ENCODE results near the gene SEPSECS. TPM values are rescaled to one million over a fixed set of nuclear protein-coding genes. Genes with fewer than 3 reads are reported as not detected.
A peak's percentile ranks its signal among the peaks of the same experiment; 100 is the strongest.

Gene SEPSECS
- 12.6 TPM for total RNA-seq

DNA sequence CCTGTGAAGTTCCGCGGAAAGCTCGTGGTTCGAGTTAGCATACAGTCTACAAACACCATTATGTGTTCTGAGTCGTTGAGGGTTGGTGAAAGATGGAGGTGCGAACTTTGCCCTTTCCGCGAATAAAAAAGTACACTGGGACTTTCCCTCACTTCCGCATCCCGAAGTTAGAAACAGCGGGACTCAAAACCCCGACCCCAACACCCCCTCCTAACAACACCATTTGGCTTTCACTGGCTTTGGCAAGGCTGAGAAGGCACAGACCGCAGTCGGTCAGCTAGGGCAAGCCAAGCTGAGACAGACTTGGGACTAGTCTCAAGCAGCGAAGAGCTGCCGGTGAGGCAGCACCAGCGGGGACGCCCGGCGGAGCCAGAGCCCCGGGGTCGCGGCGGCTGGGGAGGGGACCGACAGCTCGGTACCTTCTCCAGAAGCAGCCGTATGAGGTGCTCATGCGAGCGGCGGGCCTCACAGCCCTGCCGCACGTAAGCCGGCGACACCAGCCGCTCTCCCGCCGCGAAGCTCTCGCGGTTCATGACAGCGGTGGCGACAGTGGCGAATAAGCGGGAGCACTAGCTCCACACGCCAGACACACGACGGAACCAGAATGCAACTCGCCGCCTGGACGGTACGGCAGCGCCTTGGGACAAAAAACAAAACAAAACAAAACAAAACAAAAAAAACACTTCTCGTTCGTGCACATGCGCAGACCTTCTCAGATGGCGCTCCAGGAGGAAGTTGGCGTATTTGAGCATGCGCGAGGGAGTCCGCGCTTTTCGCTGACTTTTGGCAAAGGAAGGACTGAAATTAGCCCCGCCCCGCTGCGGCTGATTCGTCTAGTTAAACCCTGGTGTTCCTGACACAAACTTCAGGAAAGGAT lies at the start of gene SEPSECS:
Gene SEPSECS, minus strand, starts transcription at position 613 of the 877 bp plus-strand sequence. Its CDS starts 80 bp downstream, at position 533.
- peak; percentile 100 for DNase-seq

DNA sequence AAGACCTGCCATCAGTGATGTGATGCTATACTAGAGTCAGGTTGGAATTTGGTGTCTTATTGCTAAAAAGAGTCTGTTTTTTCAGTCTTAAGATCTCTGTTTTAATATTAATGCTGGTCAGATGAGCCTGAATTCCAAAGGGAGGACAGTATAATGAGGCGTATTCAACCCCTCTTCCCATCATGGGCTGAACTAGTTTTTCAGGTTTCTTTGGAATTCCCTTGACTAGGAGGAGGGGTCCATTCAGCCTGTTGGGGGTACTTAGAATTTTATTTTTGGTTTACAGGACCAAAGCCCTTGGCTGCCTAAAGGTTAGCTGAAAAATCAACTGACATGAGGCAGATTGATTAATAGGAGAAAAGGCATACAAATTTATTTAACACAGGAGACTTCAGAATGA lies 49.5 kb upstream of the SEPSECS start:
- DNase-seq: no peak

DNA sequence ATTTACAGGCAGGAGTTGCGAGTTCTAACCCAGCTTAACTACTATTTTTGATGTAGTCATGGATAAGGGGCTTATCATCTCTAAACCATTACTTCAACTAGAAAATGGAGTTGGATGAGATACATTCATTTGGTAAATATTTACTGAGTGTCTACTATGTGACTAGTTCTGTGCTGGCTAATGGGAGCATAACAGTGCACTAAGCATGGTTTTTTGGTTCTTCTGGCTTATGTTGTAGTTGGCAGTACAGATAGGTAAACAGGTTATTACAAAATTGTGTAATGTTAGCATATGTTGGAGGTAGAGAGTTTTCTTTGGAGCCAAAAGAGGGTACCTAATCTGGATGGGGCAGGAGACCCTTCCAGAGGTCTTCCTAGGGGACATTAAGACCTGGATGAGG lies 47.7 kb upstream of the SEPSECS start:
- DNase-seq: no peak

DNA sequence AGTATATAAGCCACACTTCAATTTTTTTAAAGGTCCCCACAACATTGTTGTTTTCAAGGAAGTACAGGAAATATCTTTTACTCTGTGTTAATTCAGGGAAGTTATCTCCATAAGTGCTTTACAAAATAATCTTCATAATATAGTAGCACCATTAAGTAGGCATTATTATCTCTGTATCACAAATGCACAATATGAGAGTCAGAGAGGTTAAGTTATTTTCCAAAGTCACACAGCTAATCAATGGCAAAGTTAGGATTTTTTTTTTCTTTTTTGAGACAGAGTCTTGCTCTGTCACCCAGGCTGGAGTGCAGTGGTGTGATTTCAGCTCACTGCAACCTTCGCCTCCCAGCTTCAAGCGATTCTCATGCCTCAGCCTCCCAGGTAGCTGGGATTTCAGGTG lies 38.5 kb upstream of the SEPSECS start:
- no peak for DNase-seq

DNA sequence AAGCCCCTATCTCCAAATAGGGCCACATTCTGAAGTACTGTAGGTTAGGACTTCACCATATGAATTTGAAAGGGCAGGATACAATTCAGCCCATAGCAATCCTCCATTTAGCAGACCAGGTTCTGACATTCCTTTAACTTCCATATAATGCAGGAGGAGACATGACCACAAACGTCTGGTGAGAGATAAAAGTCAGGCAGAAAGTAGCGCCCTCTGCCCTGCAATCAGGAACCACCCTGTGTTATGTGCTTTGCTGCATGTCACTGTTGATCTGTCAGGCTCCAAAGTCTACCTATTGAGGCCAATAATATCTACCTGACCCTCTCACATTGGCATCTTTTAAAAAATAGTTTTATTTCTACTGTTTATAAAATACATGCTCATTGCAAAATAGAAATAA lies 30.2 kb upstream of the SEPSECS start:
- DNase-seq: no peak

DNA sequence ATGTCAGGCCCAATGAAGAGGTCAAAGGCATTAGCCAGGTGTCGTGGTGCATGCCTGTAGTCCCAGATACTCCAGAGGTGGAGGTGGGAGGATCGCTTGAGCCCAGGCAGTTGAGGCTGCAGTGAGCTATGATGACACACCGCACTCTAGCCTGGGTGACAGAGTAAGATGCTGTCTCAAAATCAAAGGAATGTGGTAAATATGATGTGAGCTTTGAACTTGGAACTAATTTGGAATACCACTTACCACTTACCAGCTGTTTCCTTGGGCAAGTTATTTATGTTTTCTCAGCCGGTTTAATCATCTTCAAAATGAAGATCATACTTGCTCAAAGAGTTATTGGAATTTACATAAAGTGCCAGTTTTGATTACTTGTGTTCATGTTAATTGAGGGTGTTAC lies 23.8 kb upstream of the SEPSECS start:
- DNase-seq: no peak

DNA sequence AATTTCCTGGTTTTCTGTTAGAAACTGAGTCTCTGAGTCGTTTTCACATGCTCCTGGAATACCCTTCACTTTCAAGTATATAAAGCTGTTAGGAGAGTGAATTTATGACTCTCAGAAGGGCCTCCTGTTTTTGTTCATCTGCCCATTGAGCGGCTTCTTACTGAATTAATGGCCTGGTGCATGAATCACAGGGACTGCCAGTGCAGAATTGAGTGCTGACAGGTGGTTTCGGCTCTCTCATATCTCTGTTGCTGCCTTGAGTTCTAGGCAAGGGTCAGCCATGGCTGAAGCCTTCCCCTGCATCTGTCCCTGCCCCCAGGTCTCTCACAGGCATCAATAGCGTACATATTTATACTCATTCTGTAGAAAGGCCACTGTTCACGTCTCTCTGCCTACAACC lies 22.7 kb upstream of the SEPSECS start:
- no peak for DNase-seq

DNA sequence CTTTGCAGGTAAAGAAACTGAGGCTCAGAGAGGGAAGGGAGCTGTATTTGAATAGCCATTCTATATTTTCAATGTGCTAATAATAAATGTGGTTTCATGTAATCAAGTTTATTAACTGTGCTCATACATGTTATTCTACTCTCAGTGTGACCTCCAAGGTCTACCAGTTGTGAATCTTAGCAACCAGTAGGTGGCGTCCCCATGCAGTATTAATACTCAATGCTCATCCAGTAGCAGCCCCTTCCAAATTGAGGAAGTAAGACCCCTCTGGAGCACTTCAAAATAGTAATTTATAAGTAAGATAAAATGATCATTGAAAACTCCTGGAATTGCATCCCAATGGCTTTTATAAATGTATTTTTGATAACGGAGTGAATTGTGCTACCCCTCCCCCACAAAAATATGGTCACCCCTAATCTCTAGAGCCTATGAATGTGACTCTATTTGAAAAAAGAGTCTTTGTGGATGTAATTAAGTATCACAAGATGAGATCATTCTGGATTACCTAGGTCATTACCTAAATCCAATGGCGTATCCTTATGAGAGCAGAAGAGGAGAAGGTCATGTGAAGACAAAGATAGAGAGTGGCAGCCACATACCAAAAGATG lies 20.4 kb upstream of the SEPSECS start:
- peak; percentile 38 for DNase-seq

DNA sequence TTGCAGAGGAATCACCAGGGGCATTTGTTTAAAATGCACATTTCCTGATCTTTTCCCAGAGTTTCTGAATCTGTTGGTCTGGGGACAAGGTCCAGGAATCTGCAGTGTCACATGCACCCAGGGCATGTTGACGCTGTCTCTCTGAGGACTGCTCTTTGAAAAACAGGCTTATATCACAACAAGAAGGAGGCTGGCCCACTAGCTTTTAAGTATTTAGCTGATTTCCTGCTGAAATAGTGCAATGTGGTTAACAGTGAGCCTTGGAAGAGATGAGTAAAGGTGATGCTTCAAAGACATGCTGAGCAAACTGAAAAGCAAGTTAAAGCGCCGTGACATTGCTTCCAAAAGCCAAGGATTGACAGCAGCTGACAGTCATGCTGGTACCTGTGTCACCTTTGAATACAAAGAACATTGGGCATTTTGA lies 18.6 kb upstream of the SEPSECS start:
- DNase-seq: no peak

DNA sequence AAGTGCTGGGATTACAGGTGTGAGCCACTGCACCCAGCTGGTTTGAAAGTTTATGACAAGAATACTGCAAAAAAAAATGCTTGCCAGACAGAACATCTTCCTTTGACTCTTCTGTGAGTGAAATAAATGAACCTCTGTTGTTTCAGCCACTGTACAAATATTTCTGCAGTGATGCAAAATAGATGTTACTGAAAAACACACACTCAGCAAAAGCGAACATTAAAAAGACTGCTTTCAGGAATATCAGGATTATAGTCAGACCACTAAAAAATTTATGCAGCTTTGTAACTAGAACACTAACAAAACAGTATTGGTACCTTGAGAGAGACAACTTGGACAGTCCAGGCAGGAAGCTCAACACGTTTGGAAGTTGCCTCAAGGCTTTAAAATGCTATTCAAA lies 16.9 kb upstream of the SEPSECS start:
- no peak for DNase-seq

DNA sequence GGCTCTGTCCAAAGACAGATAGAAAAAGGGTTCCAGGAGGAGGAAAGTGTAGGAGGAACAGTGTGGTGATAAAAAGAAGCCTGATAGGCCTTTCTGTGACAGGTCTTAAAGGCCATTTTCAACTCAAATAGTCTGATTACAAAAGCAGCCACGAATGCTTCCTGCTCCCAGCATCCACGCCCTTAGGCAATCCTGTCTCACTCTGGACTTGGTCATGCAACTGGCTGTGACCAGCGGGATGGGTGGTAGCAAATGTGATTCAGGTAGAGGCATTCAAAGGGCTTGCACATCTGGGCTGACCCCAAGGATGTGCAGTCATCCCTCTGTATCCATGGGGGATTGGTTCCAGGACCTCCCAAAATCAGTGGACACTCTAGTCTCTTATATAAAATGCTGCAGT lies 14.4 kb upstream of the SEPSECS start:
- DNase-seq: no peak

DNA sequence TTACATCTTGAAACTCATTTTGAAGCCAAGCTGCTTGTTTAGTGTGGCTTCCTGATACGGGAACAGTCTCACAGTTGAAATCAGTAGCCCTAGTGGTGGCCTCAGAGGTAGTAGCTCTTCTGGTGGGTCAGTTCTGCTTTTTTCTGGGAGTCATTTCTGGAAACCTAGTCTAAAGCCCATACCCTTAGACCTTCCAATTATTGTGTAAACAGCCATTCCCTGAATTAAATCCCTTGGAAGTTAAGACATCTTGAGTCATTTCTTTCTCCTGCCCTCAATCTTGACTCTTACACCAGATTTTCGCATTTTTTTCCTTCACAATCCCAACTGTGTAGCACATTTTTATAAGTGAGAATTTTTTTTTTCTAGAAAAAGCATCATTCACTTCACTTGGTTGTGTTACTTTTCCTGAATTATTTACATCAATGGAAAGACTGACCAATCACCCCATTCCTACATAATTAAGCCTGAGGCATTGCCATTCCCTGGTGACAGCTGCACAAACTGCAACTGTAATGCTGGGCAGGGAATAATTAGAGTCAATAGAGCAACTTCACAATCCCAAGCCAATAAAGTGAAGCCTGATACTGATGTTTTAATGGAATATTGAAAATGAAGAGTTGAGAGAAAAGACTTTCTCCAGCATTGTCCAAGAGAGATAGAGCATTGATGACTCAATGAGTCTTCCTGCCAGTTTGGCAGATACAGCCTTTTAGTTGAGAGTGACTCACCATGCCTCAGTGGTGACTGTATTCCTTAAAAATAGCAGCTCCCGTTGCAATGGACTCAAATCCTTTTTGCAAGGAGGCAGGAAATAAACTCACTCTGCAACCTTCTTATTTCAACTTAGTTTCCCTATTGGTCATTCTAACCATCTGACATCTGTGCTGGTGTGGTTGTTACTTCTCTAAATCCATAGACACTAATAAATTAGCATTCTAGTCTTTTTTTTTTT lies 13.0 kb upstream of the SEPSECS start:
- peak; percentile 44 for DNase-seq

DNA sequence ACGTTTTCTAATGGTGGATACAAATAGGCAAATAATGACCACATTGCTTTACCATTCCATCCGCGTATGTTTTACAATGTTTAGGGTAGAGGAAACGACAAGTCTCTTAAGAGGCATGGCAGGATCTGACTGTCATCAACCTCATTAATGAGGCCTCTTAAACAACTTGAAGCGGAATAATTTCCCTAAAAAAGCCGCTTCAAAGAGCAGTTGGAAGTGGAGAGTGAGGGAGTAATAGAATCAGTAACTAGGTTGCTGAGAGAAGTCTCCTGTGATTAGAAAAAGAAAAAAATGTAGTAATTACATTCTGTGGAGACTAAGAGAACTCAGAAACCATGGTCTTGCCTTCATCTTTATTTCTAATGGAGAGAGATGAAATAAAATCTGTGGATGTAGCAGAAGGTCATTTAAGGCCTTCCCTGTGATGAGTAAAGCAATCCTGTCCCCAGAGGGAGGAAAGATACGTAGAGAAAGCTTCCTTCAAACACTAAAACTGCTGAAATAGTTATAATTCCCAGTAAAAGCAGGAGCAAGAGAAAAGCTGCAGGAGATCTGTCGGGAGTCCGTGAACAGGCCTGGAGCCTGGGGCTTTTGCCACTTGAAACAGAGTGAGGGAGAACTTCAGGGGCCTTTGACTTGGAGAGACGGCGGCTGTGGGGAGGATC lies 11.1 kb upstream of the SEPSECS start:
- DNase-seq: no peak

DNA sequence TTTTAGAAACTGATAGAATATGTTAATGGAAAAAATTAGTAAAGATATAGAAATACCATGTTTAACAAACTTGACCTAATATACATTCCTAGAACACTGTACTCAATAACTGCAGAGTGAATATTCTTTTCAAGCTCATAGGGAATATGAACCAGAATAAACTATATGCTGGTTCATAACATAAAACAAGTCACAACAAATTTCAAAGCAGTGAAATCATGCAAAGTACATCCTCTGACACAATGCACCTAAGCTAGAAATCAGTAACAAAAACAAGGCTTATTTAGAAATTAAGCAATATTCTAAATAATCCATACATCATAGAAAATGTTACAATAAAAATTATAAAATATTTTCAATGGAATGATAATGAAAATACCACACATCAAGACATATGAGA lies 9.2 kb upstream of the SEPSECS start:
- no peak for DNase-seq

DNA sequence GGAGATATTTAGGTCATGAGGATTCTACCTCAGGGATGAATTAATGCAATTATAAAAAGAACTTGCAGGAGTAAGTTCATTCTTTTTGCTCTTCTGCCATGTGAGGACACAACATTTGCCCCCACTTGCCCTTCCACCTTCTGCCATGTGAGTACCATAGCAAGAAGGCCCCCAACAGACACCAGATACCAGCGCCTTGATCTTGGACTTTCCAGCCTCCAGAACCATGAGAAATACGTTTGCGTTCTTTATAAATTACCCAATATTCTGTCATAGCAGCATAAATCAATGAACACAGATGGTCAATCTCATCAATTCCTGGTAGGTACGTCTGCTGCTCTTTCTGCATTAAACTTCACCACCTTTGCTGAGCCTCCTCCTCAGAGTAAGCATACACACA lies 5.7 kb upstream of the SEPSECS start:
- DNase-seq: no peak

DNA sequence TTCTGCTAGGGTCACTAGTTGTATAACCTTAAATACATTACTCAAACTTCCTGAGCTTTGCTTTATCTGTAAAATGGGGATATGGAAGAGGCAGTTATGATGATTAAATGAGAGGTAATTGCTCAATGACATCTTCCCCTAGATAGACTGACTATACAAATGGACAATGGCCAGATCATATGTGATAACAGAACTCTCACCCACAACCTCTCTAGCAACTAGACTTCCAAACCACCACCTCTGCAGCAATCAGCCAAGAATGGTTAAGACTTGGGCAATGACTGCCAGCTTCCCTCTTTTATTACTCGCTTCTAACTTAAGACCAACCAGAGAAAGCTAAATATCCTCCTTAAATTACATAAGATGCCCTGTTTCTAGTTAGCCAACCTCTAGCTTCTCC lies 2.9 kb upstream of the SEPSECS start:
- DNase-seq: no peak

DNA sequence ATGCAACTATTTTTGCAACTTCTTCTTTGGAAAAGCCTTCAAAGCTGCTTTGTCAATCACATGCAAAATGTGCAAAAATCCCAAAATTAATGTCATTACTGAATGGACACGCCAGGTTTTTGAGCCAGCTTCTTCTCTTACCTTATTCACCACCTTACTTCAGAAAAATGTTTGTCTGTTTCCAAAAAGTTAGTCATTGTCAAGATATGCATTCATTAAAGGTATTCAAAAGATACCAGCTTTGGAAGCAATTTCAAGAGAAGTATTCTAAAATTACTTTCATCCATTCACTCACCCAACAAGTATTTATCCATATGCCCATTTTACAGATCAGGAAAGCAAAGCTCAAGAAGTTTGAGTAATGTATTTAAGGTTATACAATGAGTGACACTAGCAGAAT lies 2.3 kb upstream of the SEPSECS start:
- no peak for DNase-seq

DNA sequence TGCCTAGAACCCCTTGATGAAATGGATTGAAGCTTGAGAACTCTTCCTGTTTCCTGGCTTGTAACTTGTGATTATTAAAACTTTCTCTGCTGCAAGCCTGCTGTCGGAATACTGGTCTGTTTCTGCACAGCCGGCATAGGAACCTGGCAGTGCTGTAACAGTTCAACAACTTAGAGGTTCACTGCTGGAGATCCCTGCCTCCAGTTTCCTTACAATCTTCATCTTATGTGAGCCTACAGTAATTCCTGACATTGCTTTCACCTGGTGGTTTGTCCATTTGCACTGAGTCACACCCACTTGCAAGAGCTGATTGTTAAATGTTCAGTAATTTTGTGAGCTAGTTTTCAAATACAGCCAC lies 1.3 kb upstream of the SEPSECS start:
- DNase-seq: peak; percentile 21

DNA sequence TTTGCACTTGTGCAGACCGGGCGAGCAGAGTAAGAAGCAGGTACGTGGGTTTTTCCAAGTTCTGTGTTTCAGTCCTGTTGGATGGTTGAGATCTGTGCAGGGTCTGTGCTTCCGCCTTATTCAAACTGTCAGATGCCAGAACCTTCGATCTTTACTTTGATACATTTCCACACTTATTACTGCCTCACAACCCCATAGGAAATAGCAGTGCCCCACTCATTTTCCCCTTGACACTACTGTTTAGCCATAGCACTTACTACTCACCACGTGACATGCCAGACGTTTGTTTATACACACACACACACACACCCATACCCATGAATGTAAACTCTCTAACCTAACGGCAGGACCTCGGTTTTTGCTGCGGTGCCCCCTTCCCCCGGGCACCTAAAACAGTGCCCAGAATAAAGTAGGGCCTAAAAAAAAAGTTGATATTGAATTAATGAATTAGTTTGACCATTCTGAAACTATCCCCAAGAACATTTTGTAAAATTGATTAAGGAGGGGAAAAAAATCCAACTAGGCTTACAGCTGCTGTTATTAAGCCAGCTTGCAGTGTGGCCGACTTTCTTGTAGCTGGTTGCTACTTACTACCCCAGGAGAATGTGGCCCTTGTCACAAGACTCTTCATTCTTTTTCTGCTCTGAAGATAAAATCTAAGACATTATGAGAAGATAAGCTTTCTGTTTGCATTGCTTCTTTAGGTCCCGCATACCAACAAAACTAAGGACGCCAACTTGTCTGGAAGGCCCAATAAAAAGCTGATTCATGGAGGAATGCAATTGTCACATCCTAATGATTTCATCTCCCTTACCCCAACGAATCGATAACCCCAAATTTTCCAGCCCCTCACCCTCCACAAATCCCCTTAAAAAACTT lies 704 bp upstream of the SEPSECS start:
- no peak for DNase-seq

DNA sequence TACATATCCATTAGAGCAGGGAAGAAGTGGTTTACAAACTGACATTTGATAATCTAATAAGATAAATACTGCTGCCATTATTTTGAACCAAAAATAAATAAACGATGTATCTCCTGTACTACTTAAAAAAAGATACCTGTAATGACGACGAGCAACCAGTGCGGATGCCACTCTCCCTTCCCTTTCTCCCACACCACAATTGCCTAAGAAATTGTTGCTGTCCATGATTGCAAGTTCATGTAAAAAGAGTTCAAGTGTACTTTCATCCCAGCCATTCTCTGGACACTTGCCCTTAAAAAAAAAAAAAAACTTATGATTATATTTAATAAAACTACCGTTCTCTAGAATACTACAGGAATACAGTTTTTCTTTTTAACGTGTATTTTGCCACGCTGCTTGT lies 1.4 kb downstream of the SEPSECS start:
- DNase-seq: no peak

DNA sequence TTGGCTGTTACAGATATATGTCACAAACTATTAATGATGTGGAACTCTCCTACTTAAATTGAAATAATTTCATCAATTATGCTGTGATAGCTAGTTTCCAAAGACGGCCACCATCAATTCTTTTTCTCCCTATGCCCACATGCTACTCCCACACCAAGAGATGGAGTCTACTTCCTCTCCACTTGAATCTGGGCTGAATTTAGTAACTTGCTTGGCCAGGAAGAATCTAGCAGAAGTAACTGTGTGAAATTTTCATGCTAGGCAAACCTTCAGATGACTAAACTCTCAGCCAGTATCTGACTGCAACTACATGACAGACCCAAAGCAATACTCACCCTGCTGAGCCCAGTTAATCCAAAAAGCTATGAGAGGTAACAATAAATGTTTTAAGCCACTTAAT lies 3.2 kb downstream of the SEPSECS start:
- no peak for DNase-seq

Data from tongue (tissue), 2 donors.